Glomerular endothelial cell (primary cell): Measurements from ENCODE around the gene SDK1. TPM values are rescaled to one million over a fixed set of nuclear protein-coding genes. Genes with fewer than 3 reads are reported as not detected.

Source experiments
- DNase-seq: peaks from one replicate; pipeline ENCODE4 v3.0.0-alpha.2; 2011; ENCODE audit warnings: low read depth, low spot score; ENCODE audit errors: extremely low read depth
- total RNA-seq: library from RNA; depleted of rRNA; stranded (reverse); fragments of >200 nt; gene quantifications from 2 replicates; pipeline ENCODE4 v1.2.3, GENCODE V29; 2015

SDK1 gene
- total RNA-seq, 1 donor from 2014 or later = 2.3 TPM

DNA sequence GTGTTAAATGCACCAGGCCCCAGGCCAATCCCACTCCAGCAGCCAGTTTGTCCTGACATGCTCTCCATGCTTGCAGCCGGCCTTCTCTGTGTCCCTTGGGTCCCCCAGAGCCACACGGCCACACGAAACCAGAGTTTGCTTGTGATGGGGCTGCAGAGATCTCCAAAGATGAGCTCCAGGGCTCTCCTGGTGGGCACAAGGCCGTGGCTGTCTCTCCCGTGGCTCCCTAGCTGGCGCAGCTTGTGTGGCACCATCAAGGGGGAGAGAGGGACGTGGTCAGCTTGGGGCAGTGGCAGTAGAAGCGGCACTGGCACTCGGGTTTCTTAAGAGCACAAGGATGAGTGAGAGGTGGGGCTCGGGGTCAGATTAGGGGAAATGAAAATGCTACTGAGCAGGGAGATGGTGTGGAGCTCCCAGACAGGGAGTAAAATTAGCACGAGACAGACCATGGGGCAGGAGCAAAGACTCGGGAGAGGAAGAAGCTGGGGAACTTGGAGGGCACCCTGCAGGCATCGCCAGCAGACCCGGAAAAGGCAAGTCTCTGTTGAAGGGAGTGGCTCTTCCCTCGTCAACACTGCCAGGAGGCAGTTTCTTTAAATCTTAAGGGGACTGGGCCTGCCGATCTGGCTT, 808.5 kb downstream of the SDK1 start:
- no peak for DNase-seq

DNA sequence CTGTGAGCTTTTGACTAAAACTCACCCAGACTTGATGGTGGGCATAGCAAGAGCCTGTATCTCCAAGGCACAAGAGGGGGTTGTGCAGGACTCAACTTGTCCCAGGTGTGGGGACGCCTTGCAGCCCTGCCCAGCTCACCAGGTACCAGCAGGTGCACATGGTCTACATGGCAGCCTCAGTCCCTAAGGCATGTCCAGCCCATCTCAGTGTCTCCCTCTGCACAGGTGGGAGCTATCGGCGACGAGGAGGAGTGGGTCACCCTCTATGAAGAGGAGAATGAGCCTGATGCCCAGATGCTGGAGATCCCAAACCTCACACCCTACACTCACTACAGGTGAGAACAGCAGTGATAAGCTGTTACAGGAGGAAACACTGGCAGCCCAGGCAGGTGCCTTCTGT, 809.4 kb downstream of the SDK1 start:
- no peak for DNase-seq

DNA sequence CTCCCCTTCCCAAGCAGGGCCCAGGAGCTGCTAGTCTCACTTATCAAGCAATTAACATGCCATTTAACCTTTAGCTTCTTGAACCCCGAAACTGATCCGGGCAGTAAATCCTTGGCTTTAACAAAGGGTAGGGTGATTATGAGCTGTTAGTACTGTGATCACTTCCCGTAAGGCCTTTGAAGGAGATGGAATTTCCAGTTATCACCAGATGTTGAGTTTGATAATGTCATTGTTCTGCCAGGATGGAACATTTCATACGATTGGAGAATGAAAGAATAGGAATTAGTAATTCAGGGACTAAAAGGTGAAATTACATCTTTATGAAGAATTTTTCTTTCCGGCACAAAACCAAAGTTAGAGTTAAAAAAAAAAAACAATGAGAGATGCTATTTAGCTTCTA, 810.1 kb downstream of the SDK1 start:
- DNase-seq = no peak

DNA sequence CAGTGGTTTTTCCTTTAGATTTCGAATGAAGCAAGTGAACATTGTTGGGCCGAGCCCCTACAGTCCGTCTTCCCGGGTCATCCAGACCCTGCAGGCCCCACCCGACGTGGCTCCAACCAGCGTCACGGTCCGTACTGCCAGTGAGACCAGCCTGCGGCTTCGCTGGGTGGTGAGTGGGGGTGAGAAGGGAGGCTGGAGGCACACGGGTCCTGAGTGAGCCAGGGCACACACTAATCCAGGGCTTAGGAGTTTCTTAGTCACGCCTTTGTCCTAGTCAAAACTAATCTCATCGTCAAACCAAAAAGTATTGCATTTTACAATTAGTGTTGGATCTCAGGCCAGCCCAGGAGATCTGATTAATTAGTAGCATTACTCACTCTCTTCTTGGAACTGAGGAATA, 812.2 kb downstream of the SDK1 start:
- DNase-seq = no peak

DNA sequence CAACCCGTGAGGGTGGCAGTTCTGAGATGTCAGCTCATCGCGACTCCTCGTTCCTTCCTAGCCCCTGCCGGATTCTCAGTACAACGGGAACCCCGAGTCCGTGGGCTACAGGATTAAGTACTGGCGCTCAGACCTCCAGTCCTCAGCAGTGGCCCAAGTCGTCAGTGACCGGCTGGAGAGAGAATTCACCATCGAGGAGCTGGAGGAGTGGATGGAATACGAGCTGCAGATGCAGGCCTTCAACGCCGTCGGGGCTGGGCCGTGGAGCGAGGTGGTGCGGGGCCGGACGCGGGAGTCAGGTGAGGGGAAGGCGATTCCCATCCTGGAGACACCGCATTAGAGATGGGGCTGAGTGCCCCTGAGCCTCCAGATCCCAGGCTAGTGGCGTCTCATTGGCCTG, 812.9 kb downstream of the SDK1 start:
- no peak for DNase-seq

DNA sequence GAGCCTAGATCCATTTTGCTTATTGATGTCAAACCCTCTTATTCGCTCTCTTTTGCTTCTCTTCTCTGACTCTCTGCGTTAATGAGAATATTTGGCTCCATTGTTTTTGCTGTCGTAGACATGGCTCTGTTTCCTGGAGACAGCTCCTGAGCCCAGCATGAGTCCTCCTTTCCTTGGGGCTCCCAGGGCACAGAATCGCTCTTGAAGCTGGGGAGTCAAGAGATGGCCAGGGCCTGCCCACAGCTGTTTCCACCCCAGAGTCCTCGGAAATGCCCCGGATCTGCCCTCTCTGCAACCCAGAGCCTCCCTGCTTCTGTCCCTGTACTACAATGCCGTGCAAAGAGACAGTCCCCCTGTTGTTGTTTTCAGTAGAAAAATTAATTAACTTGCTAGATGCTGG, 814.4 kb downstream of the SDK1 start:
- no peak for DNase-seq

DNA sequence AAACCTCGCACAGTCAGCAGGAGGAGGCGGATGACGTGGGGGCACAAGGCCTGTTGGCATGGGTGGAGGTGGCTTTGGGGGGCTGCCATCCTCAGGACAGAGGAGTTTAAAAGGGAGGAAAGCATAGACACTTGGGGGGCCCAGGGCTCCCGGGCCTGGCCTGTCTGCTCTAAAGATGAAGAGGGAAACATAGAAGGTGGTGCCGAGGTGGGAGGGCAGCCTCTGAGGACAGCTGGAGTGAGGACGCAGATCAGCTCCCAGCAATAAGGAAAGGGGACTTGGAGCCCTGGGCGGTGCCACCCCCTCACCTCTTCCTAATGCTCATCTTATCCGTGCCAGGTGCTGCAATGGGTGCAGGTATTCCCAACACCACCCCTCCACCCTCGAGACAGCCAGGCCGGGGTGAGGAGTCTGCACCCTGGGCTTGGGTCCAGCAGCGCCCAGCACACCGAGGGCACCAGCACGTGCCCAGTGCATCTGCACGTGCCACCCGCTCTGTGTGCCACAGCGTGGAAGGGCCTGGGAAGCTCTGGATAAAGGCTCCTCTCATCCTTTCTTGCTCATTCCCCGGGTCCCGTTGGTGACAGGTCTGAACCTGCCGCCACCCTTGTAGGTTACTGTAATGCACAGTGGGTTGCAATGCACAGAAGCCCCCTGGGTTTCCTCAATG, 815.0 kb downstream of the SDK1 start:
- DNase-seq = no peak

DNA sequence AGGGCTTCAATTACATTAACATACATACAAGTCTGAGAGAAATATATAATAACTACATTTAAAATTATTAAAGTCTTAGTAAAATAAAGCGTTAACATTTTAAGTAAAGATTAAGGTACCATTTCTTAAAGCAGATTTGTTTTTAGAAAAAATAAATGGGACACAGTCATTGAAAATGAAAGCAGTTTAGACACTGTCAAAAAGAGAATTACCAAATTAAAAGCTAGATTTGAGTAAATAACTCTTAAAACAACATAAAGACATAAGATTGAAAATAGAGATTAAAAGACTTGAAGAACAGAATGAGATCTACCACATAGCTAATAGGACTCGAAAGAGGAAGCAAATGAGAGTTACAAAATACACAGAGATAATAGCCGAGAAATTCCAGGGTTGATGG, 818.8 kb downstream of the SDK1 start:
- DNase-seq = no peak

DNA sequence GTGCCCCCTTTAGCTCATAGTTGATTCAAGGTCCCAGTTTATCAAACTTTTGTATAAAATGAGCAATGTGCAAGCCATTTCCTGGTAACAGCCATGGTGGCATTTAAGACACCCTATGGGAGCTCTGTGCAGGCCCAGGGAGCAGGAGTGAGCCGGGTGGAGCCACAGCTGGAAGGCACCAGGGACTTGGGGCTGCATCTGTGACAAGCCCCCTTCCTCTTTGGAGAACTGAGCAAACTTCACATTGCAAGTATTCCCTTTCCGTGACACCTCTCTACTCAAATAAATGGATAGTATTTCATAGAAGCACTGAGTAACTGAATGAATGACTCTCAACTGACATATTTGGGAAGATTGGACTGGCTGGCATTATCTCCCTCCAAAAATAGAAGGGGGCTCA, 822.3 kb downstream of the SDK1 start:
- DNase-seq = no peak

DNA sequence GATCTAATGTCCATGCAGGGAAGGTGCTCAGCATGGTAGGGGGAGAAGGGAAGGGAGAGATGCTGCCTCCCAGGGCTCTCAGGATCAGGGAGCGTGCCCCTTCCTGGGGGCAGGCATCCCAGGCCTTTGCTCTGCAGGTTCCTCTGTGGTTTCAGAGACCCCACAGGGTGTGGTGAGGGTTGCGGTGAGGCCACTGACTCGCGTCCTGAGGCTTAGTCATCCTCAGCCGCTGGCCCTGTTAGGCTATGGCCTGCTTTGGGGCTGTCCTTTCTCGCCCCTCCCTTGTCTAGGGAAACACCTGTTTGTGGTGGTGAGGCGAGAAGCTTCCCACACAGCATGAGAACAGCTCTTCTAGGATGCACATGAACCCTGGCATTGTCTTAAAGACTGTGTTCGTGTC, 822.8 kb downstream of the SDK1 start:
- DNase-seq = no peak

DNA sequence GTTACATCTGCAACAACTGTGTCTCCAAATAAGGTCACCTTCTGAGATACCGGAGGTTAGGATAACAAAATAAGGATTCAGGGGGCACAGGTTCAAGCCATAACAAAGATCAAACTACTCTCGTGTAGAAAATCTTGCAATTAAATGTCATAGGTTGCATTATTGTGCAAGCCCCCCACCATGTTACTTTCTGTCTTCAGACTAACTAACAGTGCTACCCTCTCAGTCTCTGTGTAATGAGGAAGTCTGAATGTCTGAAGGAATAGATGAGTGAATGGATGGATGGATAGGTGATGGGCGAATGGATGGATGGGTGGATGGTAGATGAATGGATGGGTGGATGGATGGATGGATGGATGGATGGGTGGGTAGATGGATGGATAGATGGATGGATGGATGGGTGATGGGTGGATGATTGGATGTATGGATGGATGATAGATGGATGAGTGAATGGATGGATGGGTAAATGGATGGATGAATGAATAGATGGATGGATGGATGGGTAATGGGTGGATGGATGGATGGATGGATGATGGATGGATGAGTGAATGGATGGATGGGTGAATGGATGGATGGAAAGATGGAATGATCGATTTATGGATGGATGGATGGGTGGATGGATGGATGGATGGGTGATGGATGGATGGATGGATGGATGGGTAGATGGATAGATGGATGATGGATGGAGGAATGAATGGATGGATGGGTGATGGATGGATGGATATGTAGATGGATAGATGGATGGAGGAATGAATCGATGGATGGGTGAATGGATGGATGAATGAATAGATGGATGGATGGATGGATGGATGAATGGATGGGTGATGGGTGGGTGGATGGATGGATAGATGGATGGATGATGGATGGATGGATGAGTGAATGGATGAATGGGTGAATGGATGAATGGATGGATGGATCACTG, 823.8 kb downstream of the SDK1 start:
- no peak for DNase-seq

DNA sequence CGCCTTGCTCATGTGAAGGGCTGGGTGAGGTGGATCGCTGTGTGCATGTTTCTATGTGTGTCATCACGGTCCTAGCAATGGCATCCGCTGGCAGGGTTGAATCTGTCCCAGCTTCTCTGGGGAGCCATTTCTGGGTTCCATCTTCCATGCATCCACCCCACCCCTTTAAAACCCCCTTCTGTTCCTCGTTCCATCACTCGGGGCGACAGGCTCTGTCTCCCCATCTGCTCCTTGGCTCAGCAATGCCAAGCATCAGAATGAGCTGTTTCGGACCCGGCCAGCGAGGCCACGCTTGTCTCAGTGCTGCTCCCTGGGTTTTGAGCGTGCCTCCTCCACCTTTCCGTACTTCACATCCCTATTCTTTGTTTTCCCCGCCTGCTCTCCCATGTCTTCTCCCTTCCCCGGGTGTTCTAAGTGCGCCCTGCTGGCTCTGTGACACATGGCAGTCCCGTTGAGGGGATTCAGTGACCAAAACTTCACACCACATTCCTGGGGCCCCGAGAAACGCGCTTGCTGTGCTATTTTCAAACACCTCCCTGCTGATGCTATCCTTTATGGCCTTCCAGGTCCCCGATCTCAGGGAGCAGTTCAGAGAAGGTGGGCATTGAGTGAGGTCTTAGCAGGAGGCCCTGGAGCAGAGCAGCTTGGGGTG, 827.0 kb downstream of the SDK1 start:
- no peak for DNase-seq

DNA sequence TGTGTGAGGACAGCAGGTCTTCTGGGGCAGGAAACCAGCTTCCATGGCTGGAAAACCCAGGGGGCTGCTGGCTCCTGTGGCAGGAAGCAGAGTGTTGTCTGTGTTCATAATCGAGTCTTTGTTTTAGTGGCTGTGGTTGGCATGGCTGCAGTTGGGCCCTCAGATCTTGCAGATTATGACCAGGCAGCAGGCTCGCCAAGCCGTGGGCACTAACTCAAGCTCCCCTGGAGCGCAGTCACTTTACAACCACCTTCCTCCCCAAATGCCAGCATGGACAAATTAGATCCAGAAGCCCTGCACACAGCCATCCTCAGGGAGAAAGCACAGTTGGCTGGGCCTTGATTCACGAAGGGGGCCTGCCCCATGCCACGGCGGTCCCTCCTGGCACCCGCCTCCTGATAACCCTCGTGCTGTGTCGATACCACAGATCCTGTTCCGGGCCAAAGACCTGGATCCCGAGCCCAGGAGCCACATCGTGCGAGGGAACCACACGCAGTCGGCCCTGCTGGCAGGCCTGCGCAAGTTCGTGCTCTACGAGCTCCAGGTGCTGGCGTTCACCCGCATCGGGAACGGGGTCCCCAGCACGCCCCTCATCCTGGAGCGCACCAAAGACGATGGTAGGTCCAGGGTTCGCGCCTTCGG, 828.5 kb downstream of the SDK1 start:
- DNase-seq = no peak

DNA sequence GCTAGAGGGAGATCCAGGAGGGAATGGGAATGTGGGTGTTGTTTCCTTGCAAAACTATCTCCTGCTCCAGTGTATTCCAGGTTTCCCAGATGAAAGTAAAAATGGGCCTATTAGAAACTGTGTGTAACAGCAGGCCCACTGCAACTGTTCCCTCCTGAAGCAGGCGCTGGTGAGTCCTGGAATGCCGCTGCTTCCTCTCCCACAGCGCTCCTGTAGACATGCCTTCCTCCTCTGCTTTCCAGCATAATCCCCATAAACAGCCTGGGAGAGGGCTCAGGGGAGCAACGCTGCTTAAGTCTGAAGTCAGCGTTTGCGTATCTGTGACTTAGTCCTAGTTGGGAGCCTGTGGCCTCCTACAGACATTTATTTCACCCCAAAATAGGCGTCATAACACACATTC, 830.0 kb downstream of the SDK1 start:
- DNase-seq = no peak

DNA sequence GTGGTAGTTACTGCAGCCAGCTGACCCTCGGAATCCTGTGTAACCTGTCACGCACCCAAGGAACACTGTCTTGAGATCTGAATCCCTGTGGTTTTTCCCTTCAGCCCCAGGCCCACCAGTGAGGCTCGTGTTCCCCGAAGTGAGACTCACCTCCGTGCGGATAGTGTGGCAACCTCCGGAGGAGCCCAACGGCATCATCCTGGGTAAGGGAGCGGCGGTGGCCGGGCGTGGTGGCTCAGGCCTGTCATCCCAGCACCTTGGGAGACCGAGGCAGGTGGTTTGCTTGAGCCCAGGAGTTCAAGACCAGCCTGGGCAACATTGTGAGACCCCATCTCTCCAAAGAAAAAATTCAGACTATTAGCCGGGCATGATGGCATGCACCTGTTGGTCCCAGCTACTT, 831.2 kb downstream of the SDK1 start:
- no peak for DNase-seq

DNA sequence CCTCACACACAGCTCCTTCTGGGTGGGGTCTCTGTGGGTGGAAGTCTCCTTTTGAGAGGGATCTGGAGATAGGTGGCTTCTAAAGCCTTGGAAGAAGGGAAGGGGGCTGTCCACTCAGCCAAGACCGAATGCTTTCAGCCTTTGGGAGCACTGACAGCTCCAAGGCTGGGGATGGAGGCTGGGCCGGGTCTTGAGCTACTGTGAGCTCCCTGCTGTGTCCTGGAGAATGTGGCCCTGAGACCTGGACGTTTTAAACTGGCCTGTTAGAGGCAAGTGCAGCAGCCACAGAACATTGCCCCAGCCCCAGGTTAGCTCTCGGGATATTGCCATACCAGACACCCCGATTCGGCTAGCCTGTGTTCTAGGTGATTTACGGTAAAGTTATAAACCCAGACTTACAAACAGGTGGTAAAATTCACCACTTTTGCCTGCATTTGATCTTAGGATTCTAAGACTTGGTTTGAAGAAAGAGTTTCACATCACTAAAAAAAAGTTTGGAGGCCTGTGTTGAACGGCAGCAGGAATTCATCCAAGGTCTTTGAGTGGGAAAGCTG, 832.5 kb downstream of the SDK1 start:
- DNase-seq = no peak

DNA sequence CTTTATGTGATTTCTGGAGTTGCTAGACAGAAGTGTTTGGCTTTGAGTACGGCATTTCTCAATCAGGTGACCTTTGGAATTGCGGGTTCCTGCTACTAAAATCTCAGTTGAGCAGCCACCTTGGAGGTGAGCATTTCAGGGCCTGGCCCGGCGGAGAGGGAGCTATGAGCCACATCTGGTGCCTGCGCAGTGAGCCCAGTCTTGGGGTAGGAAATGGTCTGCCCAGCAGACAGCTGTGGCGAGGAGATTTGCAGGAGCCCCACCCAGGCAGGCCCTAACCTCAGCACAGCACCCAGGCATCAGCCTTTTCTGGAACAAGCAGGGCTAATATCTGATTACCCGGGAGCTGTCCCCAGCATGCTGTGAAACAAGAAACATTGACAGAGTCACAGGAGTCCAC, 833.2 kb downstream of the SDK1 start:
- no peak for DNase-seq

DNA sequence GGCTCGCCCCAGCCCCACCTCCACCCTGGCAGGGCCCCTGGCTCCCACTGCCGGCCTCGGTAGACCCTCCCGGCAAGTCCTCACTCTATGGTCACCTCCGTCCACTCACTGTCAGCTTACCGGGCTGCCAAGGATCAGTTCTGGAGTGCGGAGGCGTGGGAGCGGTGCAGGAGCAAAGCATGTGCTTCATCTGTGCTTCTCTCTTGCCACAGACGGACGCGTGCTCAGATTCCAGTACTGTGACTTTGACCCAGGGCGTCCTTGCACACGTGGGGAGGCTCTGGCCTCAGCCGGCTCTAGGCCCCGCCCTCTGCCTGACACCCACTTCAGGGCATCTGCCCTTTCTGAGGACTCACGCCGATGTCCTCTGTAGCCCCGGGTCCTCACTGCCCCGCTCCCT, 833.6 kb downstream of the SDK1 start:
- DNase-seq = no peak

DNA sequence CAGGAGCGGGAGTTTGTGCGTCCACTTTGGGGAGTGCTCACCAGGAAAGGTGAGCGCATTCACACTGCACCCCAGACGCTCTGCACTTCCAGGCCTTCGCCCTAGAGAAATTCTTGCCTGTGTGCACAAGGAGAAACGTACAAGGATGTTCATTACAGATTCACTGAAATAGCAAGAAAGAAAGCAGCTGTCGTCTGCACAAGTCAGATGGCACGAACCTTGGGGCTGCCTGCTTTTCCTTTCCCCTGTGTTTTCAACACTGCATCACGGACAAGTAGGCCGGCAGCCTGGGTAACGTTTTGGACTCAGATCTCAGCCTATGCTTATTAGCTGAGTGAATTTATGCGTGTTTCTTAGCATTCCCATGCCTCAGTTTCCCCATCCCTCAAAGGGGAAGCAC, 834.2 kb downstream of the SDK1 start:
- no peak for DNase-seq

DNA sequence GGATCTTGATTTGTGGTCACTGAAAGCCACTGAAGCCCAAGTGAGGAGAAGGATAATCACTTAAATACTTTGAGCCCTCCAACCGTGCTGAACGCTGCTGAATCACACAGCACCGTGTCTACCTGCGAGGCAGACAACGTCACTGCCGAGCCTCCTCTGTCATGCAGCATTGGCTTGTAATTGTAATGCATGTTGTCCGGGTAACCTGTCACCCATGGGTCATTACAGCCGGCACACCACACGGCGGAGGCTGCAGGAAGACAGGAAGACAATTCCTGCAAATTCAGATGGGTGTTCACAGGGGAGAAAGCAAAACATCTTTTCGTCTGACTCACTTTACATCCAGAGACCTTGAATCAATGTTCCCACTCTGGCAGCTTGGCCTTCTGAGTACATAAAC, 835.0 kb downstream of the SDK1 start:
- DNase-seq = no peak
